Vagina (tissue), 2 donors: Measurements from ENCODE around the gene AREL1.

ENCODE experiments used
- POLR2AphosphoS5 ChIP-seq, 2 donors: sonication (generic); formaldehyde crosslinking; IDR thresholded peaks; one replicate each; pipeline ENCODE4 v1.9.0; 2017; ENCODE audit warnings: antibody characterized with exemption in 2 of 2, mild to moderate bottlenecking in 2 of 2, low read depth in 1 of 2; ENCODE audit not compliant: insufficient read depth in 1 of 2
- TF ChIP-seq, protein P1 (sequence below), 3 experiments: fragments of 450-650 bp in 2 of 3; fragments of 200-600 bp in 1 of 3; sonication (generic) in 1 of 3; IDR thresholded peaks; one replicate each; pipeline ENCODE4 v1.5.1; 2017 to 2019; ENCODE audit warnings: antibody characterized with exemption in 3 of 3, mild to moderate bottlenecking in 2 of 3, moderate library complexity in 2 of 3

DNA sequence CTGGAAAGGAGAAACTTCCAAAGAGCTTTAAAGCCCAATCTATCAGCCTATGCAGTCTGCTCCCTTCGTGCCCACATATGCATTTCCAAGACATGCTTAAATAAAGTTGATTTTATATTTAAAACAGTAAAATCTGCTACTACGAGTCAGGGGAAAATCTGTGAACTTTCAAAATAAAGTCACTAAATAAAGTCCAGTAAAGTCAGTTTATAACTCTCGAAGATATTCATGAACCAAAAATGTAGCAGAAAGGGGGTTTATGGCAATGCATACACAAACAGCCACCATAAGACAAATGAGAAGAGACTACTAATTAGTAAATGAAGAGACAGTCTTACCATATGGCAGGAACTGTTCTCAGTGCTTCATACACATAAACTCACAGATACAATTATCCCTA lies 19.7 kb downstream of the AREL1 start:
- TF ChIP-seq, protein P1, sequence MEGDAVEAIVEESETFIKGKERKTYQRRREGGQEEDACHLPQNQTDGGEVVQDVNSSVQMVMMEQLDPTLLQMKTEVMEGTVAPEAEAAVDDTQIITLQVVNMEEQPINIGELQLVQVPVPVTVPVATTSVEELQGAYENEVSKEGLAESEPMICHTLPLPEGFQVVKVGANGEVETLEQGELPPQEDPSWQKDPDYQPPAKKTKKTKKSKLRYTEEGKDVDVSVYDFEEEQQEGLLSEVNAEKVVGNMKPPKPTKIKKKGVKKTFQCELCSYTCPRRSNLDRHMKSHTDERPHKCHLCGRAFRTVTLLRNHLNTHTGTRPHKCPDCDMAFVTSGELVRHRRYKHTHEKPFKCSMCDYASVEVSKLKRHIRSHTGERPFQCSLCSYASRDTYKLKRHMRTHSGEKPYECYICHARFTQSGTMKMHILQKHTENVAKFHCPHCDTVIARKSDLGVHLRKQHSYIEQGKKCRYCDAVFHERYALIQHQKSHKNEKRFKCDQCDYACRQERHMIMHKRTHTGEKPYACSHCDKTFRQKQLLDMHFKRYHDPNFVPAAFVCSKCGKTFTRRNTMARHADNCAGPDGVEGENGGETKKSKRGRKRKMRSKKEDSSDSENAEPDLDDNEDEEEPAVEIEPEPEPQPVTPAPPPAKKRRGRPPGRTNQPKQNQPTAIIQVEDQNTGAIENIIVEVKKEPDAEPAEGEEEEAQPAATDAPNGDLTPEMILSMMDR (IDR thresholded peaks at IDR 0.05): no peak
- TF ChIP-seq POLR2AphosphoS5 (IDR thresholded peaks at IDR 0.05; ENCODE audit: insufficient read depth in 1 of 2, low read depth in 1 of 2): no peak
